HG03354 (cell line): ENCODE data around the gene HUWE1.

Experiments
- ATAC-seq: cut with Tn5 transposase; IDR thresholded peaks from one replicate; pipeline ENCODE4 v1.9.1; 2021; ENCODE audit warnings: mild to moderate bottlenecking; ENCODE audit not compliant: unreplicated experiment, poor library complexity, severe bottlenecking

HUWE1 gene

DNA sequence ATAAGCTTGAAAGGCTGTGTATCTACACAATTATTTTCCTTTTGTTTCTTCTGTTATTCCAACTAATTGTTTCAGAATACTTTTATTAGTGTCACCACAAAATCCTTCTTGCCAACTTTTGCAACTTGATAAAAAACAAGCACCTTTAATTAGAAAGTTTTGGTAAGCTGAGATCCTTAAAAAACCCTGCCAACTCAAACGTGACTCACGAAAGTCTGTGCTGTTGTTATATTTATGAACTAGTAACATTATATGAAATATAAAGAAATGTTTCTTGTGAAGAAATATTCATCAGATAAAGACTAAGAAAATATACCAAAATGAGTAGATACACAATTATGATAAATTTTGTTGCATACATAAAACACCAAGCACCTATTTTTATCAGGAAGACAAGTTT lies 49.0 kb downstream of the HUWE1 start:
- no peak for ATAC-seq

- no peak for ATAC-seq
These were observed 55.4 kb downstream of the HUWE1 start for GRCh38 chrX:53631156-53631555.

DNA sequence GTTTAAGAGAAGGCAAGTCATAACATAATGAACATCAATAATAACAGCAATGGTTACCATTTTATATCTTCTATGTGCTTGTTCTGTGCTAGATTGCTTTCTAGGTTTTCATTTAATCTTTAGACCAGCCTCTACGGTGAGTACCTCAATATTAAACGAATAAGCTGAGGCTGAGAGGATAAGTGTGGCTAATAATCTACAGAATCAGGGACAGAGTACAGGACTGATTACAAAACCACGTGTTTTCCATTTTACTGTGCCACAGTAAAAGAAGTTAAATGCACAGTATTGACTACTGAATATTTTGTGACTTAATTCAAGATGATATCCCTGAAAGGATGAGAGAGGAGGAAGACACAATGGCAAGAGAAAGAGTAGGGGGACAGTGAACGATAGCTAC lies 56.3 kb downstream of the HUWE1 start:
- ATAC-seq: no peak

DNA sequence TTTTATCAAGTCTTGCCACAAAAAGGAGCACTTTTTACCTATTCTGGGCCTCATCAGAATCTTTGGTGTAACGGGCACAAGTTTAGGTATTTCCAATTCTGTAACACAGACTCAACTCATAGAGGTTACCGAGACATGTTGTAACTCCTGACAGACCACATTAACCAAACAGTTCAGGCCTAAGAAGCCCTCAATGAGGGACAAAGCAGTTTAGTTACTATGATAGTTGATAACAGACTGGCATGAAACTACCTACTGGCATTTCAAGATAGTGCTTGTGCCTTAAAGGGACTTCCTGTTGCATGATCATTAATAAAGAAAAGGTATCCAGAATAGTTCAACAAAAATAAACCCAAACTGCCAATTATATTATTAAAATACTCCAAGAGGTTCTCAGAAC lies 64.1 kb downstream of the HUWE1 start:
- ATAC-seq: no peak

DNA sequence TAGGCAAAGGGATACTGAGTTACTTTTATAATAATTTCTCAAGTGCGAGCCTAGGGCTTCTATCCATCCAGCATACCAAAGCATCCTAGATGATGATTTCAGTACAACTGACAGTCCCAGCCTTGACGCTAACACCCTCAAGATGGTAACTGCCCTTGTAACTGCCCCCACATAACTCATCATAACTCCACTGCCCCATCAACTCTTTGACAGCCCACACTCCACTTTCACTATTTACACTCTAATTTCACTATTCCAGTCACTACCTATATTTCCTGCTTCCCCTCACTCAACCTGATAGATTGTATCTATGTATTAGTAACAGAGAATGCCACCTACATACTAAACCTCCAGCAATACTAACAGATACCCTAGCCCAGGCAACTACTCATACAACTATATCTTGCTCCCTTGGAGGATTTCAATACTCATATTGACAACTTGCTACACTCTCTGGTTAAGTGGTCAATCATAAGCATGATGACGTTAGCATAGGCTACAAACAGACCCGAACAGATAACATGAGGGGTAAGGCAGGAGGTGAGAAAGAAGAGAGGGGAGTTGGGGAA lies 65.0 kb downstream of the HUWE1 start:
- no peak for ATAC-seq

DNA sequence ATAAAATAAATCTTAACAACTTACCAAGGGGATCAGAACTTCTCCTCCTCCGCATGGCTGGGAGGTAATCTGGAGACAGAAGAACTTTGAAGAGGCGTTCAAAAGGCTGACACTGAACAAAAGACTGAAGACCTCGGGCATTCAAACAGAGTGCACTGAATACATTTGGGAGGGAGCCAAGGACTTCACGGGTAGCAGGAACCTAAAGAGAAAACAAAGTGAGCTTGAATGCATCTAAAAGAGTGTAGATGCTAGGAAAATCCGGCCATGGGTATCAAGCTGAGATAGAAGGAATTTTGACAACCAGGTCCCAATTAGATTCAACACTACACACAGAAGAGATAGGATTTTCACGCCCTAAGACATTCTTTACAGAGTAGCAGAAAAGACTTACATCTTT lies 69.6 kb downstream of the HUWE1 start:
- ATAC-seq: no peak

GRCh38 chrX:53606456-53606855 lies 80.1 kb downstream of the HUWE1 start:
- ATAC-seq: no peak

- no peak for ATAC-seq
These were observed 81.5 kb downstream of the HUWE1 start for GRCh38 chrX:53605004-53605403.

GRCh38 chrX:53599781-53600396 lies 86.6 kb downstream of the HUWE1 start:
- no peak for ATAC-seq

GRCh38 chrX:53598169-53598568 lies 88.3 kb downstream of the HUWE1 start:
- ATAC-seq: no peak

DNA sequence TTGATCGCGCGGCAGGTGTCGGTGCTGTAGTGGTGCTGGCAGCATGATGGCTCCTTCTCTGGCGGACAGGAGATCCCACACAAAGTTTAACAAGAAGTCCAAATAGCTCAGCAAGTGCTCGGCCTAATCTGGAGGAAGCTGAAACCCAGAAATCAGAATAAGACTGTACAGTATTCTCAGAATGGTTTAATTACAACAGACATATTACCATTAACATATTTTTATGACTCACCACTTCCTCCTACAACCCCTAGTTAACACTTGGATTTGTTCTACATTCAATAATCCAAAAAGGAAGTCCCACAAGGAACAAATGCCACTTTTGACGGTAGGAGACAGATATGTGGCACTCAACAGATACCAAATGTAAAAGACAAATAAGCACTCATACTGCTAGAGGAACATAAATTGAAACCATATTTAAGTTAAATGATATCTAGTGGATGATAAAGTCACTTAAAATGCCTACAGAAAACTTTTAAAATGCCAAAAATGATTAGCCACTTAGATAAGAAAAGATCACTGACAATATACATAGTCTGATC lies 91.2 kb downstream of the HUWE1 start:
- no peak for ATAC-seq

DNA sequence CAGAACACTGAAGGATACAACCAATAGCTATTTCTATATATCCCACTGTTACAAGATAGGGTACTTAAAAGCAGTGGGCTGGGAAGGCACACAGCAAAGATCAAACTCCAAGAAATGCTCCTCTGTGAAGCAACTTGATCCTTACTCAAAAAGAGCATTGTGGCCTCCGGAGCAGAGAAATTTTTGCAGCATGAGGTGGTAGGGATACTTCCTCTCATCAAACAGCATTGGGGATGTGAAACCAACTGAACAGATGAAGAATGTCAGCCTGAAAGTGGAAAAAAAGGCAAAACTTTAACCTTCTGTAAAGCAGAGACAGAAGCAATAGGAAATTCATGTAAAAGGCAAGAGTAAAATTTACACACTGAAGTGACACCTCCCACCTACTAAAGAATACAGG lies 92.2 kb downstream of the HUWE1 start:
- ATAC-seq: no peak

DNA sequence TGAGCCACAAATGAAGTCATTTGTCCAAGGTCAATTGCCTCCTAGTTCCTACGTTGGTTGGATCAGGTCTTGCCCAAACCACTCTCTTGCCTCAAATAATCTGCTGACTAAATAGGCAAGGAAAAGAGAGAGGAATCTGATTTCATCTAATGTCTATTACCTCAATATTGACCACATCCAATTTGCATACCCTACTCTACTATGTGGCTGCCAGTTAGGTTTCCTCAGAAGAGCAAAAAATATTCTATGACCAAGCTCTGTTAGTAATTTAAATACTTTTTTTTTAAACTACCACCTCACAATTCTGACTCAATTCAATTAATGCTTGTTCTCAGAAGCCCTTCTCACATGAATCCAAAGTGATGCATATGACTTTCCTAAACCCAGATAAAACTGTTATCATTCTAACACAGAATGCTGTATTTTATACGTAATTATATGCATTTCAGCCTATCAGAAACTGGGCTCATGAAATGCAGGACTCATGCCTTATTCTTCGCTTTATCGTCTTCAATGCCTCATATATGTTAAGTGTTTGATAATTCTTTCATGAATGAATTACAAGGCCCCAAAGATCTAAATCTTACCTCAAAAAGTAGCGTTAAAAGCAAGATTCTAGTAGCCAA lies 98.6 kb downstream of the HUWE1 start:
- ATAC-seq: no peak

GRCh38 chrX:53584891-53585290 lies 101.6 kb downstream of the HUWE1 start:
- no peak for ATAC-seq

DNA sequence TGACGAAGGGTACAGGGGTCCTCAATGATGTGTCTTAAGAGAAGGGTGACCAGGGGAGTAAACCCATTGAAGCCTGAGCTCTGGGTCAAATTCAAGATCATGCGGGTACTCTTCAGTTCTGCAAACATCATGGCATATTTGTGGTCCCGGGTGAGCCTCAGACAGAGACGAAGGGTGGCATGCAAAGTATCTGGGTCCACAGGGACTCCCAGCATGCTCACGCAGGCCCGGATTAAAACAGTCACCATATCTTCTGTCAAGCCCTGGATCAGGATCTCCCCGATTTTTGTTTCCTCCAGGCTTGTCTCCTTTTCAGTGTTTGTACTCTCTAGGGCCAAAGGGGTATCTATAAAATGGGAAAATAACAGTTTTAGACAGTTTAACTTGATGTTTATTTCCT lies 102.9 kb downstream of the HUWE1 start:
- no peak for ATAC-seq

DNA sequence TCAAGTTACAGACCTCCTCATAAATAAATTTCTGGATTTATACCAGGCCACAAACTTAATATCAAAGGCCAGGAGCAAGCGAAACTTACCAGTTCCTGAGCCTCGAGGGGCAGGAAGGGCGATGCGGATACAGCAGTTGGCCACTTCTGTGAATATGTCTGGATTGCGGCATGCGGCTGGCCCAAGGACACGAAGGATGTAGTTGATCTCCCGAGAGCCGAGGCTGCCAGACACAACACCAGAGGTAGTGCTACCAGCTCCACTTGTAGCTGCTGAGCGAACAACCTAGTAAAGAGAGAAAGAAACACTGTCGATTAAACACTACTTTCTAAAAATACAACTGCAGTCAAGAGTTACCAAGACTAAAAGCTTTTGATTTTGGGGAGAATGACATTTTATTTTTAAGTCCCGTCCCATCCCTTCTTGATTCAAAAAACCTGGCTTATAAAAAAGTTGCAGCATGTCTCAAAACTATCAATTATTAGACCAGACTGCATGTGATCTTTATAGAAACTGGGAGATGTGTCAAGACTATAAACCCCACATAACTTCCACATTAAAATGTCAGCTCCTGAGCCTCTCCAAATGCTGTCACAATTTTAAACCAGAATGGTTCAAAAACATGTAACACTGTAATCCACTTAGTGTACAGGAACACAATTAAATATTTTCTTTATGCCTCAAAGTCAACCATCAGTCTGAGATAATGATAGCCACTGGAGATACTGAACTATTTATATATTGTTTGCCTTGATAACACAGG lies 105.6 kb downstream of the HUWE1 start:
- ATAC-seq: no peak

DNA sequence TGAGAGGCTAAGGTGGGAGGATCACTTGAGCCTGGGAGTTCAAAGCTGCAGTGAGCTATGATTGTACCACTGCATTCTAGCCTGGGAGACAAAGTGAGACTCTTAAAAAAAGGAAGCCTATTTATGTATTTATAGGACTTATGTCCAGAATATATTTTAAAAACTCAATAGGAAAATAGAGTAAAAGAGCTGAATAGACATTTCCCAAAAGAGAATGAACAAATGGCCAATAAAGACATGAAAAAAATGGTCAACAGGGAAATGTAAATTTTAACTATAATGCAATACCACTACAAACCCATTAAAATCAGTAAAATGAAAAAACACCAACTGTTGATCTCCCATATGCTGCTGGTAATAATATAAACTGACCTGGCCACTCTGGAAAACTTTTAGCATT lies 115.0 kb downstream of the HUWE1 start:
- no peak for ATAC-seq

GRCh38 chrX:53563324-53563723 lies 123.2 kb downstream of the HUWE1 start:
- no peak for ATAC-seq

DNA sequence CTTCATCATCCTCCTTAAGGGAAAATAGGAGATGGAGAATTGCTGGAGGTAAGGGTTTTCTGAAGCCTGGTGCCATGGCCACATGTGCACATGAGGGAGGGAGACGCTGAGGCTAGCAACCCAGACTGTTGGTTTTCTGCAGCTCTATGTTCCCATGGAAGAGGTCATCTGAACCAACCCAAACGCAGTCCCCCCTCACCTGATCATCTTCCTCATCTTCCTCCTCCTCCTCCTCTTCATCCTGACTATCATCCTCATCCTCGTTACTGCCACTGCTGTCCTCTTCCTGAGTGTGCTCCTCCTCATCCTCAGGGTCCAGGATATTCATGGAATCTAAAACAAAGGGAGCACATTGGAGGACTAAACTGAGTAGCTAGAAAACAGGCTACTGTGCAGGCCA lies 124.6 kb downstream of the HUWE1 start:
- ATAC-seq: no peak

DNA sequence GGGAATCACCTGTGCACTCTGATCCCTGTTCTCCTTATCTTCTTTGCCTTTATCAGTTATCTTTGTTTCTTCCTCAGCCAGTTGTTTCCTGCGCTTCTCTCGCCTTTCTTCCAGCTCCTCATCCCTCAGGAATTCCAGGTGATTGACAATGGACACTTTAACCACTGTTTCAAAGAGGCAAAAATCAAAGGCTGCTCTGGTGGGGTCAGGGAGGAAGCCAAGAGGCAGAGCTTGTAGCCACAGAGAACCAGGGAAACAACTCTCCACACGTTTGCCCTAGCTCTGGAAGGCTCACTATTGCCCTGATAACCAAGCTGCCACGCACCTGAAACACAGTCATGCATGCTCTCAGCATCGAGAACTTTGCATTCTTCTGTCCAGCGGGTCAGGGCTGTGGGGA lies 127.9 kb downstream of the HUWE1 start:
- no peak for ATAC-seq

DNA sequence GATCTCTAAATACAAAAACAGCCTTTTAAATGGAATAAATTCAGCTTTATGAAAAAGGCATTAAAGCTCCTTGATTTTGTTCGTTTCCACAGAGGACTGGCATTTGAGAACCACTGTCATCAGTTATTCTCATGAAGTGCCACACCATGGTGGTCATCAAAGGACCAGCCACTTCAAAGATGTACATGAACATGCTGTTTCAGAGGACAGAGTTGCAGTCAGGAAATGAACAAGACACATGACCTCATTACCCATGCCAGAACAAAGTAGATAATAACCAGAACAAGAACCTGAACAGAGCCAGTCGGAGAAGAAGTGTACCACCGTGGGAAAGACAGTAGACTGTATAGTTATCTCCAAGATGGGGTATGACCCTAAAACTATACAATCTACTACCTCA lies 129.7 kb downstream of the HUWE1 start:
- ATAC-seq: no peak
